Left lung (tissue), 10 donors: ENCODE data around the gene PNLIPRP1. TPM values are rescaled to one million over a fixed set of nuclear protein-coding genes. Genes with fewer than 3 reads are reported as not detected.

ENCODE experiments used
- ATAC-seq: fragments of 200-7000 bp; cut with Tn5 transposase; one replicate; pipeline ENCODE4 v1.9.1; 2020; ENCODE audit warnings: moderate library complexity
- DNase-seq, 4 donors: peaks; one replicate each; pipeline ENCODE4 v3.0.0-alpha.2; 2013 to 2020
- H3K27ac ChIP-seq, 2 donors: fragments of 200-600 bp; sonication (generic) in 1 of 2; one replicate each; pipeline versions ENCODE4 v1.5.0 to v1.8.0; 2020 to 2021
- H3K27me3 ChIP-seq, 2 donors: fragments of 200-600 bp; sonication (generic) in 1 of 2; one replicate each; pipeline versions ENCODE4 v1.5.0 to v1.8.0; 2020 to 2021
- H3K36me3 ChIP-seq, 2 donors: fragments of 200-600 bp; sonication (generic) in 1 of 2; one replicate each; pipeline versions ENCODE4 v1.5.0 to v1.8.0; 2020 to 2021
- H3K4me1 ChIP-seq, 2 donors: fragments of 200-600 bp; one replicate each; pipeline ENCODE4 v1.8.0; 2021
- H3K4me3 ChIP-seq, 2 donors: fragments of 200-600 bp; sonication (generic) in 1 of 2; one replicate each; pipeline versions ENCODE4 v1.5.0 to v1.8.0; 2020 to 2021; ENCODE audit warnings: mild to moderate bottlenecking in 1 of 2
- H3K9me3 ChIP-seq, 2 donors: fragments of 200-600 bp; sonication (generic) in 1 of 2; one replicate each; pipeline versions ENCODE4 v1.5.0 to v1.8.0; 2020 to 2021
- intact Hi-C, 2 donors: fragments of 100-400 bp; cut with DNase I; formaldehyde crosslinking; loops; one replicate each; pipeline versions ENCODE4 v1.11.2 to v1.14.2; 2022
- polyA plus RNA-seq, 6 donors: library from polyadenylated mRNA; unstranded; fragments of 120-200 nt; gene quantifications; one replicate each; pipeline ENCODE4 v1.2.1, GENCODE V29; 2013; ENCODE audit not compliant: insufficient read length in 6 of 6
- total RNA-seq, 2 donors: library from RNA; stranded (reverse); fragmentation: NEBNext Ultra II Directional; extraction: Animal tissue kit (Norgen Biotek cat#: 25700); gene quantifications; one replicate each; pipeline ENCODE4 v1.2.1, GENCODE V29; 2021
- TF ChIP-seq, protein P1 (sequence below), 2 donors: fragments of 200-600 bp; sonication (generic) in 1 of 2; IDR thresholded peaks; one replicate each; pipeline versions ENCODE4 v1.5.0 to v1.8.0; 2021; ENCODE audit warnings: antibody characterized with exemption in 2 of 2
- donor health status: DM: no; HTN: yes; CAD: no.
- donor health status: DM: no; HTN: no; CAD: no.

The PNLIPRP1 gene
- total and polyA plus RNA-seq, 8 donors: 0.15 to 0.35 TPM; not detected in 6

DNA sequence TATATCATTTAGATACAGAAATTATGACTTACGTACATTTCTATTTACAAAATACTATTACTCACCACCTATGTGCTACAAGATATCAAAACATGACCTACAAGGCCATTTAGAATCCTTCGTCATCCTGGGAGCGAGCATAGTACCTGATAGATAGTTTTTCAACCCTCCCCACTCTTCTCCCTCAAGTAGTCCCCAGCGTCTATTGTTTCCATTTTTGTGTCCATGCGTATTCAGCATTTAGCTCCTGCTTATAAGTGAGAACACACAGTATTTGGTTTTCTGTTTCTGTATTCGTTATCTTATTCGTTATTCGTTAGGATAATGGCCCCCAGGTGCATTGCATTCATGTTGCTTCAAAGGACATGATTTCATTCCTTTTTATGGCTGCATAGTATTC, 58.1 kb downstream of the PNLIPRP1 start:
- ATAC-seq: no peak
- no peak for DNase-seq
- Histone ChIP-seq H3K9me3 (no peaks in the 10 kb centered on the region), H3K27me3 (no peaks in the 10 kb centered on the region), H3K36me3 (no peaks in the 10 kb centered on the region), H3K4me1 (no peaks in the 10 kb centered on the region), H3K4me3 (no peak overlapping the region), H3K27ac (no peak overlapping the region)
- intact Hi-C loops: no loop called here
- TF ChIP-seq, protein P1, sequence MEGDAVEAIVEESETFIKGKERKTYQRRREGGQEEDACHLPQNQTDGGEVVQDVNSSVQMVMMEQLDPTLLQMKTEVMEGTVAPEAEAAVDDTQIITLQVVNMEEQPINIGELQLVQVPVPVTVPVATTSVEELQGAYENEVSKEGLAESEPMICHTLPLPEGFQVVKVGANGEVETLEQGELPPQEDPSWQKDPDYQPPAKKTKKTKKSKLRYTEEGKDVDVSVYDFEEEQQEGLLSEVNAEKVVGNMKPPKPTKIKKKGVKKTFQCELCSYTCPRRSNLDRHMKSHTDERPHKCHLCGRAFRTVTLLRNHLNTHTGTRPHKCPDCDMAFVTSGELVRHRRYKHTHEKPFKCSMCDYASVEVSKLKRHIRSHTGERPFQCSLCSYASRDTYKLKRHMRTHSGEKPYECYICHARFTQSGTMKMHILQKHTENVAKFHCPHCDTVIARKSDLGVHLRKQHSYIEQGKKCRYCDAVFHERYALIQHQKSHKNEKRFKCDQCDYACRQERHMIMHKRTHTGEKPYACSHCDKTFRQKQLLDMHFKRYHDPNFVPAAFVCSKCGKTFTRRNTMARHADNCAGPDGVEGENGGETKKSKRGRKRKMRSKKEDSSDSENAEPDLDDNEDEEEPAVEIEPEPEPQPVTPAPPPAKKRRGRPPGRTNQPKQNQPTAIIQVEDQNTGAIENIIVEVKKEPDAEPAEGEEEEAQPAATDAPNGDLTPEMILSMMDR (IDR thresholded peaks at IDR 0.05): no peak

DNA sequence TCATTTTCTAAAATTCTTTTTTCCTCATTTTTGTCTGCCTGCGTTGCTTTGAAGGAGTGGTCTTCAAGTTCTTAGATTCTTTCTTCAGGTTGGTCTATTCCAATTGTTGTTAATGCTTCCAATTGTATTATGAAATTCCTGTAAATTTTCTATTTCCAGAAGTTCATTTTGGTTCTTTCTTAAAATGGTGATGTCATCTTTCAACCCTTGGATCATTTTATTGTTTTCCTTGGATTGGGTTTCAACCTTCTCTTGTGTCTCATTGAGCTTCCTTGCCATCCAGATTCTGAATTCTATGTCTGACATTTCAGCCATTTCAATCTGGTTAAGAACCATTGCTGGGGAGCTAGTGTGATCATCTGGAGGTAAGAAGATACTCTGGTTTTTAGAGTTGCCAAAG, 63.1 kb downstream of the PNLIPRP1 start:
- no peaks in the 10 kb centered on the region for H3K36me3 ChIP-seq
- H3K27me3 ChIP-seq: peaks cover 0 to 10% of the 10 kb centered on the region in 2 donors
- H3K27ac ChIP-seq: no peak overlapping the region
- TF ChIP-seq, protein P1 (IDR thresholded peaks at IDR 0.05): no peak
- H3K9me3 ChIP-seq: no peaks in the 10 kb centered on the region
- no peaks in the 10 kb centered on the region for H3K4me1 ChIP-seq
- H3K4me3 ChIP-seq: no peak overlapping the region
- ATAC-seq (no peak), DNase-seq (no peak)
- intact Hi-C loops: no loop called here

DNA sequence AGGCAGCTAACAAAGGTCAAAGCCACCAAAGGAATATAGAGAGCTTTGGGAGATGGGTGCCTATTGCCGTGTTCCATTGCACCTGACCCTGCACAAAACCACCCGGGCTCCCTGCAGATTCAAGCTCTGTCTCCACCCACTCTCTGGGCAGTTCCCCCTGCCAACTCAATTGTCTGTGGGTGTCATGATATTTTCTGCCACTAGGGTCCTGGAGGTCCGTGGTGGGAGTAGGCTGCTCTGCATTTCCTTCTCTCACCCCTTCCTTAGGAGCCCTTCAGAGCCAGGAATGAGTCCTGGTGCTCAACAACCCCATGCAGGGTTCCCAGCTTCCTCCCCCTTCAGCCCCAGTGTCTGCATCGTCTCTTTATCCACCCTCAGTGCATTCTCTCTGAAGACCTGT, 64.1 kb downstream of the PNLIPRP1 start:
- intact Hi-C loops: no loop called here
- TF ChIP-seq, protein P1 (IDR thresholded peaks at IDR 0.05): no peak

DNA sequence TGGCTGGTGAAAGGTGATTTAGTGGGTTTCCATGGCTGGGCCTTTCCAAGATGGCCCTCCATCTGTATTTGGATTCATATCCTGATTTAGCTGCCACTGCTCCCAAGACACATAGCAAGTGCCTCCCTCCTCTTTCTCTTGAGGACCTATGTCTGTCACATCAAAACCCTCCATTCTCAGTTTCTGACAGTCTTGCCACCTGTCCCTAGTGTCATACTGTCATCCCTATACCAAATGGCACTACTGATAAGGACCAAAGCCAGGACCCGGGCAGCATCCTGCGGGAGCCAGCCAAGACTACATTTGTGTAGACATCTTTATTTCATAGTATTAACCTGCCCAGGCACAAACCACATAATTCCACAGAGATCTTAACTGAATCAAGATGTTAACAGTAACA, 64.8 kb downstream of the PNLIPRP1 start:
- no peak for DNase-seq
- TF ChIP-seq, protein P1 (IDR thresholded peaks at IDR 0.05): no peak
- no peaks in the 10 kb centered on the region for H3K4me1 ChIP-seq
- H3K36me3 ChIP-seq: no peaks in the 10 kb centered on the region
- intact Hi-C loops: no loop called here
- no peaks in the 10 kb centered on the region for H3K9me3 ChIP-seq
- peaks cover 0 to 10% of the 10 kb centered on the region in 2 donors for H3K27me3 ChIP-seq
- H3K4me3 ChIP-seq: no peak overlapping the region
- no peak overlapping the region for H3K27ac ChIP-seq
- no peak for ATAC-seq

More for the DNA sequence above, 64.1 kb downstream of the PNLIPRP1 start:
- H3K36me3 ChIP-seq: no peaks in the 10 kb centered on the region
- H3K27me3 ChIP-seq: peaks cover 0 to 10% of the 10 kb centered on the region in 2 donors
- H3K9me3 ChIP-seq: no peaks in the 10 kb centered on the region
- no peaks in the 10 kb centered on the region for H3K4me1 ChIP-seq
- ATAC-seq: no peak
- no peak overlapping the region for H3K4me3 ChIP-seq
- H3K27ac ChIP-seq: no peak overlapping the region
- no peak for DNase-seq

DNA sequence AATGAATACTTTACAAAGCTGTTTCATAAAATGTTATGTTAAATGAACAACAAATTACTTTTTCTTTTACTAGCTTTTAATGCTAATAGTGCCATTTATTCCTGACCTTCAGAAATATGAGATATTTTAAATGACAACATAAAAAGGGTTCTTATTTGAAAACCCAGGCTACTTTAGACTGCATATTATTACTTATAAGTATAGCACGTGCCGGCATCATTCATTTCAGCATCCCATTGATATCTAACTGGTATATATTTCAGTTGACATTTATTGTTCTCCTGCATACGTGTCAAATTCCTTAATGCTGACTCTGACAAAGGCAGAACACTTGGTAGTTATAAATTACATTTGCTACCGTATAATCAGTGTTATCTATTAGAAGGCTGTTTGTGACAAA, 65.3 kb downstream of the PNLIPRP1 start:
- Histone ChIP-seq H3K27ac (no peak overlapping the region), H3K4me1 (no peaks in the 10 kb centered on the region), H3K27me3 (peaks cover 0 to 10% of the 10 kb centered on the region in 2 donors), H3K36me3 (no peaks in the 10 kb centered on the region), H3K4me3 (no peak overlapping the region), H3K9me3 (no peaks in the 10 kb centered on the region)
- TF ChIP-seq, protein P1 (IDR thresholded peaks at IDR 0.05): no peak
- intact Hi-C loops: no loop called here
- ATAC-seq (no peak), DNase-seq (no peak)
